DOHH2 (cell line): ENCODE results near the gene ELOVL6.

ENCODE experiments used
- H3F3A ChIP-seq: fragments of 200-600 bp; sonication (generic), shearing (Covaris generic); 2 replicates; pipeline ENCODE4 v1.6.0; 2016; ENCODE audit warnings: antibody characterized with exemption, mild to moderate bottlenecking; ENCODE audit not compliant: control insufficient read depth, insufficient read depth
- H3K27ac ChIP-seq: fragments of 200-600 bp; sonication (generic); 2 replicates; pipeline ENCODE4 v1.5.1; 2014; ENCODE audit warnings: low read depth, mild to moderate bottlenecking, low read length, moderate library complexity
- H3K27me3 ChIP-seq: fragments of 200-600 bp; sonication (generic); 2 replicates; pipeline ENCODE4 v1.6.1; 2014; ENCODE audit warnings: mild to moderate bottlenecking, low read length, mixed read lengths; ENCODE audit not compliant: control insufficient read depth
- H3K36me3 ChIP-seq: fragments of 200-600 bp; sonication (generic); 2 replicates; pipeline ENCODE4 v1.6.1; 2014; ENCODE audit warnings: mild to moderate bottlenecking, low read length, moderate library complexity, mixed read lengths; ENCODE audit not compliant: control insufficient read depth
- H3K4me1 ChIP-seq: fragments of 200-600 bp; sonication (generic); 2 replicates; pipeline ENCODE4 v1.6.1; 2014; ENCODE audit warnings: mild to moderate bottlenecking, low read length, mixed read lengths; ENCODE audit not compliant: control insufficient read depth
- H3K4me2 ChIP-seq: fragments of 200-600 bp; sonication (generic); 2 replicates; pipeline ENCODE4 v1.6.0; 2014; ENCODE audit warnings: mild to moderate bottlenecking, low read length, moderate library complexity
- H3K4me3 ChIP-seq: fragments of 200-600 bp; sonication (generic); 2 replicates; pipeline ENCODE4 v1.5.1; 2014; ENCODE audit warnings: mild to moderate bottlenecking, low read length, mixed read lengths
- H3K79me2 ChIP-seq: fragments of 200-600 bp; sonication (generic); 2 replicates; pipeline ENCODE4 v1.6.1; 2014; ENCODE audit warnings: mild to moderate bottlenecking, low read length, mixed read lengths; ENCODE audit not compliant: control insufficient read depth
- H3K9me2 ChIP-seq: fragments of 200-600 bp; sonication (generic); replicated peaks from 2 replicates; pipeline ENCODE4 v1.6.1; 2014; ENCODE audit warnings: mild to moderate bottlenecking, low read length, mixed read lengths; ENCODE audit not compliant: control insufficient read depth
- H3K9me3 ChIP-seq: fragments of 200-600 bp; sonication (generic); 2 replicates; pipeline ENCODE4 v1.6.1; 2014; ENCODE audit warnings: antibody characterized with exemption, low read length, mixed read lengths; ENCODE audit not compliant: control insufficient read depth, insufficient read depth
- H4K20me1 ChIP-seq: fragments of 200-600 bp; sonication (generic); 2 replicates; pipeline ENCODE4 v1.6.0; 2014; ENCODE audit warnings: low read depth, mild to moderate bottlenecking, antibody characterized with exemption, low read length, moderate library complexity; ENCODE audit not compliant: control insufficient read depth, insufficient read depth
- CTCF ChIP-seq: fragments of 200-600 bp; sonication (generic); IDR thresholded peaks from one replicate; pipeline ENCODE4 v1.5.1; 2014; ENCODE audit warnings: antibody characterized with exemption, mild to moderate bottlenecking, low read depth, low read length; ENCODE audit not compliant: poor library complexity, severe bottlenecking
- EZH2phosphoT487 ChIP-seq: fragments of 200-600 bp; sonication (generic); IDR thresholded peaks from 2 replicates; pipeline ENCODE4 v1.6.1; 2017; ENCODE audit warnings: borderline replicate concordance, mild to moderate bottlenecking, antibody characterized with exemption, low read length, moderate library complexity, mixed read lengths

ELOVL6 gene

DNA sequence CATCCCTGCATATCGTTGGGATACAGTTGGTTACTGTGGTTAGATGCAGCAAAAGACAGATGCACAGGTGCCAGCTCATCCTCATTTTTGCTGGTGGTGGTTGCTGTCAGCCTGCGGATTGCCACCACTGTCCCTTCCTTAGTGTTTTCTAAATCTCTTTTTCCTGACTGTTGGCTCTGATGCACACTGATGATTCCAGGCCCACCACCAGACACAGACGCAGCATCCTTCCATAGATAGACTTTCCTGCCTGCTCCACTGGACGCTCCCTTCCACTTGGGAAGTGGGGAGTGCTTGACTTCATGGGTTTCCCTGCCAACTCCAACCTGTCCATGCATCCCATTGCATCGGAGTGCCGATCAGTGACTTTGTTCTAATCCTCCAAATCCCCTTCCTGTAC lies 184.2 kb downstream of the ELOVL6 start:
- TF ChIP-seq EZH2phosphoT487: no peak
- TF ChIP-seq CTCF: no peak
- H3K27ac ChIP-seq: no peak overlapping the region
- H3K4me3 ChIP-seq: no peak overlapping the region
- no peaks in the 10 kb centered on the region for H4K20me1 ChIP-seq
- no peaks in the 10 kb centered on the region for H3K36me3 ChIP-seq
- H3F3A ChIP-seq: no peaks in the 10 kb centered on the region
- H3K4me1 ChIP-seq: no peaks in the 10 kb centered on the region
- H3K4me2 ChIP-seq: no peak overlapping the region
- no peaks in the 10 kb centered on the region for H3K9me2 ChIP-seq
- no peaks in the 10 kb centered on the region for H3K9me3 ChIP-seq
- H3K27me3 ChIP-seq: peaks cover 8% of the 10 kb centered on the region
- H3K79me2 ChIP-seq: no peaks in the 10 kb centered on the region

- H3K27me3 ChIP-seq: peaks cover 8% of the 10 kb centered on the region
- H3F3A ChIP-seq: no peaks in the 10 kb centered on the region
- no peaks in the 10 kb centered on the region for H3K36me3 ChIP-seq
- no peaks in the 10 kb centered on the region for H4K20me1 ChIP-seq
- H3K9me3 ChIP-seq: no peaks in the 10 kb centered on the region
- H3K27ac ChIP-seq: no peak overlapping the region
- no peaks in the 10 kb centered on the region for H3K9me2 ChIP-seq
- H3K4me3 ChIP-seq: no peak overlapping the region
- no peak for TF ChIP-seq EZH2phosphoT487
- no peak for TF ChIP-seq CTCF
- no peaks in the 10 kb centered on the region for H3K79me2 ChIP-seq
- no peaks in the 10 kb centered on the region for H3K4me1 ChIP-seq
- no peak overlapping the region for H3K4me2 ChIP-seq
Measured at GRCh38 chr4:110012917-110013316, 185.5 kb downstream of the ELOVL6 start.

GRCh38 chr4:110010797-110011196 lies 187.6 kb downstream of the ELOVL6 start:
- Histone ChIP-seq H3K4me2 (no peak overlapping the region), H3F3A (no peaks in the 10 kb centered on the region), H4K20me1 (no peaks in the 10 kb centered on the region)

More at GRCh38 chr4:110010797-110011196, 187.6 kb downstream of the ELOVL6 start:
- Histone ChIP-seq H3K9me2 (no peaks in the 10 kb centered on the region), H3K4me3 (no peak overlapping the region), H3K27me3 (peaks cover 8% of the 10 kb centered on the region), H3K79me2 (no peaks in the 10 kb centered on the region), H3K27ac (no peak overlapping the region), H3K4me1 (no peaks in the 10 kb centered on the region), H3K36me3 (no peaks in the 10 kb centered on the region), H3K9me3 (no peaks in the 10 kb centered on the region)
- TF ChIP-seq CTCF (no peak), EZH2phosphoT487 (no peak)
